Fibroblast of lung (primary cell): ENCODE data around the gene ACAP3.

Source experiments
- CTCF ChIP-seq, 2 donors: IDR thresholded peaks in 1 of 2; conservative IDR thresholded peaks in 1 of 2; 1 replicate in 1 of 2; 2 replicates in 1 of 2; pipeline ENCODE4 v1.5.1; 2011 to 2012; ENCODE audit warnings: low read length in 2 of 2, control low read depth in 1 of 2, inconsistent platforms in 1 of 2, low read depth in 1 of 2, mild to moderate bottlenecking in 1 of 2
- EZH2 ChIP-seq: IDR thresholded peaks from 2 replicates; pipeline ENCODE4 v1.5.1; 2012; ENCODE audit warnings: low read length, control low read depth, mild to moderate bottlenecking; ENCODE audit errors: missing control alignments

GRCh38 chr1:1335792-1336248 lies 28.1 kb upstream of the ACAP3 start:
- no peak for TF ChIP-seq CTCF (conservative IDR thresholded peaks at IDR 0.05 in 1 of 2, IDR thresholded peaks at IDR 0.05 in 1 of 2; ENCODE audit: low read depth in 1 of 2, low read length in 2 of 2)
- no peak for TF ChIP-seq EZH2
